Activated CD4-positive, alpha-beta T cell treated with anti-CD3 and anti-CD28 coated beads, Interleukin-2, amount 10 ng/mL, durations not matched to agents 7 days and 5 days (primary cell): ENCODE results near the gene SKIDA1. TPM values are rescaled to one million over a fixed set of nuclear protein-coding genes. Genes with fewer than 3 reads are reported as not detected.

Source experiments
- CTCF ChIA-PET: fragments of 350-600 bp; sonication (Branson Sonifier 250); formaldehyde crosslinking; loops from one replicate; lab custom pipeline; 2021; ENCODE audit warnings: antibody characterized with exemption; lab: Charles Lee
- POLR2A ChIA-PET: fragments of 350-600 bp; sonication (Branson Sonifier 250); formaldehyde crosslinking; loops from one replicate; lab custom pipeline; 2021; ENCODE audit warnings: antibody characterized with exemption; lab: Charles Lee
- DNase-seq: peaks from one replicate; pipeline ENCODE4 v3.0.0-alpha.2; 2020
- H3K27ac Mint-ChIP-seq: one replicate; pipeline ENCODE4 v1.8.0; 2021; ENCODE audit warnings: mild to moderate bottlenecking, moderate library complexity, mixed read lengths
- H3K27me3 Mint-ChIP-seq: one replicate; pipeline ENCODE4 v1.8.0; 2021; ENCODE audit warnings: mixed read lengths
- H3K36me3 Mint-ChIP-seq: one replicate; pipeline ENCODE4 v1.8.0; 2021; ENCODE audit warnings: low read depth, mixed read lengths
- H3K4me1 Mint-ChIP-seq: one replicate; pipeline ENCODE4 v1.8.0; 2021; ENCODE audit warnings: mixed read lengths
- H3K4me3 Mint-ChIP-seq: one replicate; pipeline ENCODE4 v1.8.0; 2021; ENCODE audit warnings: mild to moderate bottlenecking, moderate library complexity, mixed read lengths
- H3K9me3 Mint-ChIP-seq: one replicate; pipeline ENCODE4 v1.8.0; 2021; ENCODE audit warnings: mixed read lengths
- total RNA-seq, 2 experiments: library from RNA; stranded (reverse); gene quantifications; one replicate each; pipeline ENCODE4 v1.2.3, GENCODE V29; 2021

The SKIDA1 gene
- total RNA-seq, 2 experiments from 2014 or later: 0.12 to 0.33 TPM

DNA sequence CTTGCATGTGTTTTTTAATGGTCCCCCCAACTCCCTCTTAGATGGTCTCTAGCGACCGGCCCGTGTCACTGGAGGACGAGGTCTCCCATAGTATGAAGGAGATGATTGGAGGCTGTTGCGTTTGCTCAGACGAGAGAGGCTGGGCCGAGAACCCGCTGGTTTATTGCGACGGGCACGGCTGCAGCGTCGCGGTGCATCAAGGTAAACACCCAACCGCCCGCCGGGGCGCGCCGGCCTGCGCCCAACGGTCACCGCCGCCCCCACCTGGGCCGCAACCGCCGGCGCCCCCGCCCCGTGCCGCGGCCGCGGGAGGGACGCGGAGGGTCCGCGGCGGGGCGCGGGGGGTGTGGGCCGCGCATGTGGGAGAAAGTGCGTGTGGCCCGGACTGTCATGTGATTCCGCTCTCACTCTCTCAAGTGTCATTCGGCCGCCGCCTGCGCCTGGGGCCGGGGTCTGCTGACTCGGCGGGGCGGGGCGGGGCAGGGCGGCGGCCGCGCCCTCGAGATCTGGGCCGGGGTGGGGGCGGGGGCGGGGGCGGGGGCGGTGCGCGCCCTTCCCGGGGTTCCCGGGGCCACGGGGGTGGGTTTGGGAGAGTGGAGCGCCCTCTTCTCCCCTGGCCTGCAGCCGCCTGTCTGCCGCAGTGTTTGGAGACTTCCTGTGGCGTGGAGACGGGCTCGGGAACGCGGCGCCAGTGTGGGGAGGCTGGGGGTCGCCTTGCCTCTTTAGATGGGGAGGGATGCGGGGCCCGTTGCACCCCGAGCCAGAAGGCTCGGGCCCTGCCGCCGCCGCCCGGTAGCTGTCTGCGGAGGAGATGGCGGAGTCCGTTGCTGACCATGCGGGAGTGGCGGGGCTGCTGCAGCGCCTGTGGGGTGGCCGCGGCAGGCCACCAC is 9.4 kb upstream of the SKIDA1 start:
- ChIA-PET POLR2A (no interaction called here), CTCF (no interaction called here)
- H3K36me3 Mint-ChIP-seq: peaks cover 23% of the 10 kb centered on the region
- H3K9me3 Mint-ChIP-seq: no peaks in the 10 kb centered on the region
- DNase-seq: peak; percentile 56
- peak overlapping the region; percentile 90 for H3K27ac Mint-ChIP-seq
- no peaks in the 10 kb centered on the region for H3K27me3 Mint-ChIP-seq
- H3K4me3 Mint-ChIP-seq: peak overlapping the region; percentile 92
- peaks cover 21% of the 10 kb centered on the region for H3K4me1 Mint-ChIP-seq

DNA sequence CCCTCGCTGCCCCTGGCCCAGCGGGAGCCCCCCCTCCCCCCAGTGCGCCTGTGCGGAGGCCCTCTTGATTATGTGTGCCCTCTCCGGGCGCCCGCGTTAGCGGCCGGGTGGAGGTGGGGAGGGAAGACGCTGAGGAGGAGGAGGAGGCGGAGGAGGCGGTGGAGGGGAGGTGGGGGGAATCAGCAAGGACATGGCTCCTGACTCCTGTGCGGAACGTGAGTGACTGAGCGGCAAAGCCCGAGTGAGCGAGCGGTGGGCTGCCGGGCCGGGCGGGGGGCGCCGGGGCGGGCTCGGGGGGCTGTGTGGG is 8.8 kb upstream of the SKIDA1 start:
- peaks cover 4% of the 10 kb centered on the region for H3K27me3 Mint-ChIP-seq
- H3K4me3 Mint-ChIP-seq: peak overlapping the region; percentile 92
- ChIA-PET CTCF (no interaction called here), POLR2A (no interaction called here)
- peaks cover 21% of the 10 kb centered on the region for H3K4me1 Mint-ChIP-seq
- H3K9me3 Mint-ChIP-seq: no peaks in the 10 kb centered on the region
- H3K36me3 Mint-ChIP-seq: peaks cover 18% of the 10 kb centered on the region
- no peak for DNase-seq
- peak overlapping the region; percentile 90 for H3K27ac Mint-ChIP-seq

DNA sequence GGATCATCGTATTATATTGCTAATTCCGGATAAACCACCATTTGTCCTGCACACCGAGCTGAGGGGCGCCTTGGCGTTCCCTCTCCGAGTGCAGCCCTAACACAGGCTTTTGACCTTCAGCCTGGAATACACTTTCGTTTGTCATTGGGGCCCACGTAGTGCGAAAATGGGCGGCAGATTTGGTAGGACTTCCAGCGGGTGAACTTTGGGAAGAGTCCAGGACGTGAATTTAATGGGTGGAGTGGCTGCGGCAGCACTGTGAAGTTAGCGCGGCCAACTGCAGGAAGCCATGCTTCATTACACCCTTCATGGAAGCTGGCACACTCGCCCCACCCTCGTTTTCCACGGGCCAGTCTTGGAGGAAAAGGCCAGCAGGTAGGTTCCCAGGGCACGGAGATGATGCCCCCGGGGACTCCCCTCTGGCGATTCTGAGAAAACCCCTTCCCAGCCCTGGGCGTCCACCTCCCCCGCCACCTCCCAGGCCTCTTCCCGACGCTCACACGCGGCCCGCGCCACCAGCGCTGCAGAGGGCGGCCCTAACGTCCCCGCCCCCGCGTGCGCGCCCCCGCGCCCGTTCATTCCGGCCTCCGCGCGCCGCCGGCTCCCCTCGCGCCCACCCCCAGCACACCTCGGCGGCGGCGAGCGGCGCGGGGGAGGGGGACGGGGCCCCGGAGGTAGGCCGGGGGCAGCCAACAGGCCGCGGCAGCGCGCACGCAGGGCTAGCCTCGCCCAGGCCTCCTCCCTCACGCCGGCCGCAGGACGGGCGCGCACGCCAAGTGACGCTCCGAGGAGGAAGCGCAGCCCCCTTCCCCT is 8.2 kb upstream of the SKIDA1 start, which contains the start of gene MLLT10:
MLLT10 (plus strand) TSS at position 766 of the 813 bp plus-strand sequence. CDS start 413 bp downstream, outside the sequence.
- DNase-seq: peak; percentile 90
- CTCF ChIA-PET: interaction anchor here (0.5 to 1.4 kb wide), 5 partner anchors 12 to 102 kb away, joined by 3 to 5 read pairs (median 4); no protein-coding TSS in a partner anchor
- H3K27me3 Mint-ChIP-seq: peaks cover 9% of the 10 kb centered on the region
- H3K27ac Mint-ChIP-seq: peak within 1 kb of the TSS; percentile 98
- H3K36me3 Mint-ChIP-seq: peaks cover 17% of the 10 kb centered on the region
- POLR2A ChIA-PET: no interaction called here
- H3K4me3 Mint-ChIP-seq: peak within 1 kb of the TSS; percentile 92
- peaks cover 21% of the 10 kb centered on the region for H3K4me1 Mint-ChIP-seq
- no peaks in the 10 kb centered on the region for H3K9me3 Mint-ChIP-seq

DNA sequence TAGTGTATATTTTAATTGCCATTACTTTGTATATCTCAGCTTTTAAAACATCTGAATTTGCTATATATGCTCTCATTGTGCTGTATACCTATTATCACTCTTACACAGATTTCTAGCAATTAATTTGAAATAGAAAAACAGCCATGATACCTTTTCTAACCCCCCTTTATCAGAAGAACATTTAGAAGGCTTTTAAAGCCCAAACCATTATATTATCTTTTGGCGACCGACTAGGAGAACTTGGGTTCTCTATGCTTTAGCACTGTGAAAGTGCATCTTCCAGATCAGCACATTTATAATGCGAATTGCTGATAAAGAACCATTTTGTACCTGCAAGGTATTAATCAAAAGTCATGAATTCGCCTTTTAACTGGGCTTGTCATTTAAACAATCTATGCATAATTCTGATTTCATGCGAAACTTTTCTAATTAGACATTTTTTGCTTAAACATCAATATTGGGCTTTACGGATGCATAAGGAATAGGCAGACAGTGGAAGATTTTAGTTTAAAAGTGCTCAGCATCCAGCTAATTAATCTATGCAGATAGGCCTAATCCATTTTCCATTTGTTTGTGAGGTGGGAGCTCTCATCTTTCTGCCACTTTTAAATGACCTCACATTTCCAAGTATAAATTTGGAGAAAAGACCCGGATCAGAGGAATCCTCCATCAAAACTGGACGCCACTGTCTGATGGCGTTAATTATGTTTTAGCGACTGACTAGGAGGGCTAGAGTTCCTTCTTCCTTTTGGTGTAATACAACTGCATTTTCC is 7.4 kb upstream of the SKIDA1 start:
- ChIA-PET POLR2A (no interaction called here), CTCF (interaction anchor here (0.5 to 1.4 kb wide), 5 partner anchors 11 to 101 kb away, joined by 3 to 5 read pairs (median 4); no protein-coding TSS in a partner anchor)
- DNase-seq: no peak
- H3K9me3 Mint-ChIP-seq: no peaks in the 10 kb centered on the region
- H3K36me3 Mint-ChIP-seq: peaks cover 16% of the 10 kb centered on the region
- H3K4me3 Mint-ChIP-seq: peak overlapping the region; percentile 92
- peaks cover 21% of the 10 kb centered on the region for H3K4me1 Mint-ChIP-seq
- H3K27me3 Mint-ChIP-seq: peaks cover 17% of the 10 kb centered on the region
- peak overlapping the region; percentile 98 for H3K27ac Mint-ChIP-seq

DNA sequence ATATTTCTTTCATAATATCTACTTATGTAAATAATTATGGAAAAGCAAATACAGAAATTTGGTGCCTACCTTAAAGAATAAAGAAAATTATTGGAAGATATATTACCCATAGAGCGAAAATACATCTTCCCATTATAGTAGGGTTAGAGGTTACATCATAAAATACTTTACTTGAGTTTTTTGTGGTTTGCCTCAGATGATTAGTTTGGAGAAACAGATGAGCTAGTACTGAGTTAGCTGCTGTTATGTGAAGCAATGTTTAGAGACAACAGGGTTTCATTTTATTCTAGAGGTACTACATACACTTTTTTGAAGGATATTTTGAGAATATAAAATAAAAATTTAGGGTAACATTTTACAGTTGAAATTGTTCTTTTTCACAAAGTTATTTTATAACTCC is 5.7 kb upstream of the SKIDA1 start:
- POLR2A ChIA-PET: interaction anchor here (0.6 kb wide), 1 partner anchor 170 kb away, joined by 4 read pairs; no protein-coding TSS in a partner anchor
- CTCF ChIA-PET: no interaction called here
- Mint-ChIP-seq H3K4me3 (no peak overlapping the region), H3K27me3 (peaks cover 27% of the 10 kb centered on the region), H3K4me1 (peaks cover 25% of the 10 kb centered on the region), H3K9me3 (no peaks in the 10 kb centered on the region), H3K27ac (no peak overlapping the region), H3K36me3 (peaks cover 12% of the 10 kb centered on the region)
- DNase-seq: no peak

DNA sequence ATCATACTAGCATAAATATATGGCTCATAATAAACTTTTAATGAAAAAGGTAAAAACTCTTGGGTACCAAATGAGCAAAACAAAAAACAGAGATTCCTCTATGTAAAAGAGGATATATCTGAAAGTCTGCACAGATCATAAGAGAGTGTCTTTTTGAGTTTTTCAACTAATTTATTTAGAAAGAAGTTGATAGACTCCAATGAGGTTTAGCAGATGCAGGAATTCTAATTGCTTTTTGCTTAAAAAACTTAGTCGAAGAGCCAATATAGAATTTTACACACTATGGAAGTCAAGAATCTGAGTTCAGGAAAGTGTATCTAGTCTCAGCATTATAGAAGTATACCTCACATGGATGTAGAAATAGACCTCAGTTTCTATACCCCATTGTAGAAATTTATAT is 5.2 kb upstream of the SKIDA1 start:
- peaks cover 25% of the 10 kb centered on the region for H3K4me1 Mint-ChIP-seq
- H3K36me3 Mint-ChIP-seq: peaks cover 12% of the 10 kb centered on the region
- peaks cover 27% of the 10 kb centered on the region for H3K27me3 Mint-ChIP-seq
- CTCF ChIA-PET: no interaction called here
- H3K27ac Mint-ChIP-seq: no peak overlapping the region
- H3K9me3 Mint-ChIP-seq: no peaks in the 10 kb centered on the region
- POLR2A ChIA-PET: no interaction called here
- no peak overlapping the region for H3K4me3 Mint-ChIP-seq
- no peak for DNase-seq

DNA sequence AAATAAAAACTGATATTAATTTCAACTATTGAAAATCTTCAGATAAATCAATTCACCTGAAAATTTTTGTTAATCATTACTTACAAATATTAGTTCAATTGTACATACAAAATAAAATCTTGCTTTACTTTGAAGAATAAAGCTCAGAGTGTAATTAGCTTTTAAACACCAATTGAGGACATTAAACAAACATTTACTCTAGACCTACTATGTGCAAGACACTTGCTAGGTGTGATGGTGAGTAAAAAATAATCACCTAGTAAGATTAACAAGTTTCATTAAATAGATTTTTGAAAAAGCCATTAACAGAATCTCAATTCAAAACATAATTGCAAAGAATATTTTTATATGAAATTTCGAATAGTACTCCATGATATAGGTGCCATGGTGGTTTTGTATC is 4.7 kb upstream of the SKIDA1 start:
- CTCF ChIA-PET: no interaction called here

DNA sequence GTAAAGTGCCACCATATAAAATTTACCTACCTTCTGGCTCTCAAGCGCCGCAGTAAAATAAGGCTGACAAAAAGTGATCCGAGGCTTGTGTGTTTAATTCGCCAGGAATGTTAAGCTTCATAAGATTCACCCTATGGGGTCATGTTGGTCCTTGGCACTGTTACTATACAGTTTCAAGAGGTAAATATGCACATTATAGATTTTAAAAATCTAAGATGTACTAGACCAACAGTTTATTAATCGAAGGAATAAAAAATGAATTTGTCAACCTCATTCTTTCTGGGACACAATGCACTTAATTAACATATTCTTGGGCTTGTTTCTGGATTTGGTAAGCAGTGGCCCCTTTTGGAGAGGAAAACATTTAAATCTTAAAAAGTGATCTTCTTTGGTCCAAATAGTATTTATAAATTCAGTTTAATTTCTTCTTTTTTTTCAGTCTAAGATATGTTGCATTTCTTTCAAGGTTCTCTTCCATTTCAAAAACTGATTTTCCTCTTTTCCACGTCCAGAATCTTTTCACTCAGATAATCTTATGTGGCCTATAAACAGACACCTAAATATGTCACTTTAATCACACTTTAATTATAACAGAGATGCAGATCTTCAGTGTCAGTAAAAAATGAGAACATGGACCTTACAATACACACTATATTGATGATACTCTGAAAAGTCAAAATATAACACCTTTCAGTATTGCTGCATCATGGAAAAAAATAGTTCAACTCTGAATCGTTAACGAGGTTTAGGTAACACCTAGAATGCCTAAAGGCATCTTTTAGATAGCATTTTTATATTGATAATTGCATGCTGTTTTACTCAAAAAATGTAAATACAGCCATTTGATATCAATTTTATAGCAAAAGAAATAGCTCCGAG is 3.8 kb upstream of the SKIDA1 start:
- CTCF ChIA-PET: interaction anchor here (0.6 kb wide), 1 partner anchor 47 kb away, joined by 3 read pairs; no protein-coding TSS in a partner anchor
- H3K9me3 Mint-ChIP-seq: no peaks in the 10 kb centered on the region
- POLR2A ChIA-PET: interaction anchor here (0.6 kb wide), 1 partner anchor 778 kb away, joined by 7 read pairs; no protein-coding TSS in a partner anchor
- no peak overlapping the region for H3K27ac Mint-ChIP-seq
- H3K4me3 Mint-ChIP-seq: no peak overlapping the region
- H3K36me3 Mint-ChIP-seq: peaks cover 12% of the 10 kb centered on the region
- H3K27me3 Mint-ChIP-seq: peaks cover 37% of the 10 kb centered on the region
- peaks cover 31% of the 10 kb centered on the region for H3K4me1 Mint-ChIP-seq
- DNase-seq: no peak

More for the DNA sequence above, 4.7 kb upstream of the SKIDA1 start:
- H3K27me3 Mint-ChIP-seq: peaks cover 31% of the 10 kb centered on the region
- no peaks in the 10 kb centered on the region for H3K9me3 Mint-ChIP-seq
- DNase-seq: no peak
- peaks cover 11% of the 10 kb centered on the region for H3K36me3 Mint-ChIP-seq
- H3K4me1 Mint-ChIP-seq: peaks cover 25% of the 10 kb centered on the region
- no peak overlapping the region for H3K27ac Mint-ChIP-seq
- POLR2A ChIA-PET: interaction anchor here (0.6 kb wide), 1 partner anchor 777 kb away, joined by 7 read pairs; no protein-coding TSS in a partner anchor
- H3K4me3 Mint-ChIP-seq: no peak overlapping the region

DNA sequence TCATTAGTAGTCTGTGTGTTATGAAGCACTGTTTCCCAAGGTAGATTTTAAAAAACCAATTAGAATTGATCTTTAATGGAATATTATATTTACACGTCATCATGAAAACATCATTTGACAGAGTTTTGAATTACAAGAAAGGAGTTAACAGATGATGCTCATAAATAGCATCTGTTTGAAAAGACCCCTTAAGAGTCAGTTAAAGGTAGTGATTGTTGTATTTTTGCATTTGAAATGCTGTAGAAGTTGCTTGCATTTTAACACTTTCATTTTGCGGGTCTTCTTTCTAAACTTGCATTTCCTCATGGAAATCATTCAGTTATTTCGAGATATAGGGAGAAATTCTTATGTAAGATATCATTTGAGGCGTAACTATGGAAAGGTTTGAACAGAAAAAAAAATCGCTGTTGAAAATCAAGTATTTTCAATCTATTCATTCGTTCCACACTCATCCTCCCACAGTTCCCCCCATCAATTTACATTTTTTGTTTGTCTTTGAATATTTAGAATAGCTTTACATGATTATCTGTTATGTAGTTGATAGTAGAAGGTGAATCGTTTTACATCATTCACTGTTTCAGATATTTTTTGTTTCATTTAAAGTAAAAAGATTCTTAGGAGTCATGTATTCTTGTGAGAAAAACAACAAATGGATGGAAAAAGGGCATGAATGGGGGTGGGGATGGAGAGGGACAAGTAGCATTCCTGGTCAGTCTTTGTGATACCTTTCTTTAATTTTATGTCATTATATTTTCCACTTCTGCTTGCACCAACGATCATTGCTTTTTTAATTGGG is 3.0 kb upstream of the SKIDA1 start:
- ChIA-PET POLR2A (no interaction called here), CTCF (interaction anchor here (0.6 to 1.3 kb wide), 2 partner anchors 31 to 48 kb away, joined by 3 to 5 read pairs; no protein-coding TSS in a partner anchor)
- H3K4me3 Mint-ChIP-seq: no peak overlapping the region

DNA sequence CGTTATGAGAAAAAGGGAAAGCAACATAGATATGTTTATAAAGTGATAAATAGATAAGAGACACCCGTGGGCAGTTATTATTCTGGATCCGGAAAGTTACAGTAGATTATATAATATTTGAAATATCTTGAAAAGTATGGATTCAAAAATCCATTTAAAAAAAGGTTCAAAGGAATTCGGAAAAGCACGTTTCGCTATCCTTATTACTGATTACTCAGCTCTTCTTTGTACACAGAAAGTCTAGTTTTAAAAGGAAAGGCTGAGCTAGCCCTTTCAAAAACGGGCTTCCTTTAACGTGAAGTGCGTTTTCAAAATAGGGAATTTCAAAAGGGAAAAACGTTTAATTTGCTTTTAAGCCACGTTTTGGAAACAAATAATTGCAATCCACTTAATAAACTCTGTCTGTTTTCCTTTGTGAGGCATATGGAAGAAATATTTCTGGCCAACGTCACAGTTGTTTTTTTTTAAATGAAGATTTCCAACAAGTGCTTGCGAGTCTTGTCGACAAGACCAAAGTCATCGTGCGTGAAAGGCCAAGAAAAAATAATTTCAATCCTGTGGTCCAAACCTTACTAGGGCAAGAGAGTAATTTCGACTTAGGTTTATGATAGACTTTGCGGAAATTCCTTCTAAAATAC is 2.2 kb upstream of the SKIDA1 start:
- ChIA-PET POLR2A (interaction anchor here (0.7 kb wide), 1 partner anchor 17 kb away, joined by 5 read pairs; no protein-coding TSS in a partner anchor), CTCF (interaction anchor here (1.3 kb wide), 1 partner anchor 31 kb away, joined by 5 read pairs; no protein-coding TSS in a partner anchor)
- H3K27ac Mint-ChIP-seq: peak overlapping the region; percentile 79
- H3K27me3 Mint-ChIP-seq: peaks cover 37% of the 10 kb centered on the region
- H3K4me1 Mint-ChIP-seq: peaks cover 22% of the 10 kb centered on the region
- H3K36me3 Mint-ChIP-seq: peaks cover 12% of the 10 kb centered on the region
- no peak for DNase-seq
- H3K9me3 Mint-ChIP-seq: no peaks in the 10 kb centered on the region
- peak overlapping the region; percentile 70 for H3K4me3 Mint-ChIP-seq

More for the DNA sequence above, 3.0 kb upstream of the SKIDA1 start:
- Mint-ChIP-seq H3K27ac (peak overlapping the region; percentile 13), H3K27me3 (peaks cover 37% of the 10 kb centered on the region), H3K9me3 (no peaks in the 10 kb centered on the region), H3K4me1 (peaks cover 30% of the 10 kb centered on the region), H3K36me3 (peaks cover 12% of the 10 kb centered on the region)
- no peak for DNase-seq
